Glutamatergic neuron (in vitro differentiated cells): ENCODE measurements around the gene TSFM. TPM values are rescaled to one million over a fixed set of nuclear protein-coding genes. Genes with fewer than 3 reads are reported as not detected.
"Not testable (repeated sequence)": the region's sequence is repeated elsewhere in the genome, so short reads cannot be mapped to it uniquely, and the experiment has no call there.

Experiments used
- DNase-seq: peaks from one replicate; pipeline ENCODE4 v3.0.0; 2022
- H3K27ac Mint-ChIP-seq: one replicate; pipeline ENCODE4 v1.8.0; 2020; ENCODE audit warnings: mild to moderate bottlenecking, mixed read lengths, inconsistent platforms; ENCODE audit not compliant: unreplicated experiment
- H3K27me3 Mint-ChIP-seq: one replicate; pipeline ENCODE4 v1.8.0; 2020; ENCODE audit warnings: mild to moderate bottlenecking, moderate library complexity, mixed read lengths, inconsistent platforms; ENCODE audit not compliant: unreplicated experiment
- H3K36me3 Mint-ChIP-seq: one replicate; pipeline ENCODE4 v1.8.0; 2020; ENCODE audit warnings: mild to moderate bottlenecking, mixed read lengths, inconsistent platforms; ENCODE audit not compliant: unreplicated experiment
- H3K4me1 Mint-ChIP-seq: one replicate; pipeline ENCODE4 v1.8.0; 2020; ENCODE audit warnings: mild to moderate bottlenecking, low read depth, mixed read lengths, inconsistent platforms; ENCODE audit not compliant: unreplicated experiment
- H3K4me3 Mint-ChIP-seq: one replicate; pipeline ENCODE4 v1.8.0; 2020; ENCODE audit warnings: mild to moderate bottlenecking, mixed read lengths, inconsistent platforms; ENCODE audit not compliant: unreplicated experiment
- H3K9me3 Mint-ChIP-seq: one replicate; pipeline ENCODE4 v1.8.0; 2020; ENCODE audit warnings: mild to moderate bottlenecking, moderate library complexity, mixed read lengths, inconsistent platforms; ENCODE audit not compliant: unreplicated experiment
- CTCF ChIP-seq: fragments of 200-600 bp; sonication (generic); IDR thresholded peaks from one replicate; pipeline ENCODE4 v1.5.0; 2021; ENCODE audit not compliant: partially characterized antibody, unreplicated experiment
- total RNA-seq: library from RNA; stranded (reverse); fragmentation: NEBNext Ultra II Directional; extraction: Animal tissue kit (Norgen Biotek cat#: 25700); gene quantifications from one replicate; pipeline ENCODE4 v1.2.1, GENCODE V29; 2021; ENCODE audit not compliant: unreplicated experiment

Gene TSFM
- total RNA-seq, 1 donor from 2014 or later = 35.7 TPM

GRCh38 chr12:57771236-57771872 is 11.2 kb upstream of the TSFM start:
- Mint-ChIP-seq H3K36me3 (peaks cover 5% of the 10 kb centered on the region), H3K9me3 (peaks cover 6% of the 10 kb centered on the region)
- peak; percentile 81 for DNase-seq

GRCh38 chr12:57771873-57772428 is 10.6 kb upstream of the TSFM start, which contains the start of gene METTL1:
Gene METTL1 (minus strand): TSS chr12:57772105. CDS start chr12:57772083, 22 bp downstream.
- peaks cover 5% of the 10 kb centered on the region for H3K4me1 Mint-ChIP-seq
- peak; percentile 93 for DNase-seq
- H3K9me3 Mint-ChIP-seq = peaks cover 7% of the 10 kb centered on the region
- no peak for TF ChIP-seq CTCF
- H3K27ac Mint-ChIP-seq = peak within 1 kb of the TSS; percentile 93
- H3K36me3 Mint-ChIP-seq = peaks cover 5% of the 10 kb centered on the region
- H3K4me3 Mint-ChIP-seq = peak within 1 kb of the TSS; percentile 99
- H3K27me3 Mint-ChIP-seq = peaks cover 5% of the 10 kb centered on the region

More at GRCh38 chr12:57771236-57771872, 11.2 kb upstream of the TSFM start:
- Mint-ChIP-seq H3K4me3 (peak overlapping the region; percentile 99), H3K27me3 (peaks cover 8% of the 10 kb centered on the region), H3K27ac (peak overlapping the region; percentile 93), H3K4me1 (peaks cover 8% of the 10 kb centered on the region)
- TF ChIP-seq CTCF = no peak

GRCh38 chr12:57772429-57773322 is 9.9 kb upstream of the TSFM start, which contains the start of gene EEF1AKMT3:
Gene EEF1AKMT3 (plus strand): TSS chr12:57772614. CDS start chr12:57772725, 111 bp downstream.
- Mint-ChIP-seq H3K4me1 (peaks cover 5% of the 10 kb centered on the region), H3K27me3 (peaks cover 7% of the 10 kb centered on the region)

GRCh38 chr12:57774634-57775033 is 8.0 kb upstream of the TSFM start:
- not testable (repeated sequence) for H3K36me3 Mint-ChIP-seq, H3K4me3 Mint-ChIP-seq, H3K27ac Mint-ChIP-seq, H3K4me1 Mint-ChIP-seq, H3K27me3 Mint-ChIP-seq, DNase-seq, H3K9me3 Mint-ChIP-seq

More at GRCh38 chr12:57772429-57773322, 9.9 kb upstream of the TSFM start, which contains the start of gene EEF1AKMT3:
- Mint-ChIP-seq H3K4me3 (peak within 1 kb of the TSS; percentile 99), H3K36me3 (peaks cover 5% of the 10 kb centered on the region), H3K9me3 (peaks cover 7% of the 10 kb centered on the region), H3K27ac (peak within 1 kb of the TSS; percentile 93)
- no peak for TF ChIP-seq CTCF
- peak; percentile 72 for DNase-seq

GRCh38 chr12:57775044-57775443 is 7.5 kb upstream of the TSFM start:
- Mint-ChIP-seq H3K9me3 (peaks cover 9% of the 10 kb centered on the region), H3K27ac (no peak overlapping the region), H3K27me3 (peaks cover 7% of the 10 kb centered on the region), H3K4me1 (peaks cover 5% of the 10 kb centered on the region), H3K4me3 (no peak overlapping the region), H3K36me3 (peaks cover 5% of the 10 kb centered on the region)
- DNase-seq = no peak
- TF ChIP-seq CTCF = no peak
